Measurements from ENCODE around the gene SLC25A11. TPM values are rescaled to one million over a fixed set of nuclear protein-coding genes. Genes with fewer than 3 reads are reported as not detected.
"Not testable (repeated sequence)": the region's sequence is repeated elsewhere in the genome, so short reads cannot be mapped to it uniquely, and the experiment has no call there.

The SLC25A11 gene
- total RNA-seq, 1 donor from 2014 or later, result 35.3 TPM

DNA sequence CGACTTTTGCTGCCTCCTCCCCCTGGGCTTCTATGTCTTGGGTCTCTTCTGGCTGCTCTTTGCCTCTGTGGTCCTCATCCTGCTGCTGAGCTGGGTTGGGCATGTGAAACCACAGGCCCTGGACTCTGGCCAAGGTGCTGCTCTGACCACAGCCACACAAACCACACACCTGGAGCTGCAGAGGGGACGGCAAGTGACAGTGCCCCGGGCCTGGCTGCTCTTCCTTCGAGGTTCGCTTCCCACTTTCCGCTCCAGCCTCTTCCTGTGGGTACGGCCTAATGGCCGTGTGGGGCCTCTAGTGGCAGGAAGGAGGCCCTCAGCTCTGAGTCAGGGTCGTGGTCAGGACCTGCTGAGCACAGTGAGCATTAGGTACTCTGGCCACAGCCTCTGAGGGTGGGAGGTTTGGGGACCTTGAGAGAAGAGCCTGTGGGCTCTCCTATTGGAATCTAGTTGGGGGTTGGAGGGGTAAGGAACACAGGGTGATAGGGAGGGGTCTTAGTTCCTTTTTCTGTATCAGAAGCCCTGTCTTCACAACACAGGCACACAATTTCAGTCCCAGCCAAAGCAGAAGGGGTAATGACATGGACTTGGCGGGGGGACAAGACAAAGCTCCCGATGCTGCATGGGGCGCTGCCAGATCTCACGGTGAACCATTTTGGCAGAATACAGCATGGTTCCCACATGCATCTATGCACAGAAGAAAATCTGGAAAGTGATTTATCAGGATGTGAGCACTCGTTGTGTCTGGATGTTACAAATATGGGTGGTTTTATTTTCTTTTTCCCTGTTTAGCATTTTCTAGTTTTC is 5.5 kb downstream of the SLC25A11 start:
- POLR2A ChIA-PET, result interaction anchor here (0.6 to 1.2 kb wide), 3 partner anchors 14 to 834 kb away, joined by 4 to 6 read pairs (median 4); partner anchors contain the start of gene PFN1
- Mint-ChIP-seq H3K27me3 (peaks cover 15% of the 10 kb centered on the region), H3K4me3 (no peak overlapping the region), H3K27ac (no peak overlapping the region), H3K36me3 (ENCODE audit: low read depth) (peaks cover 28% of the 10 kb centered on the region), H3K4me1 (peaks cover 48% of the 10 kb centered on the region), H3K9me3 (no peaks in the 10 kb centered on the region)
- ATAC-seq (ENCODE audit: low read depth), result peak; percentile 21
- TF ChIP-seq, protein P1, sequence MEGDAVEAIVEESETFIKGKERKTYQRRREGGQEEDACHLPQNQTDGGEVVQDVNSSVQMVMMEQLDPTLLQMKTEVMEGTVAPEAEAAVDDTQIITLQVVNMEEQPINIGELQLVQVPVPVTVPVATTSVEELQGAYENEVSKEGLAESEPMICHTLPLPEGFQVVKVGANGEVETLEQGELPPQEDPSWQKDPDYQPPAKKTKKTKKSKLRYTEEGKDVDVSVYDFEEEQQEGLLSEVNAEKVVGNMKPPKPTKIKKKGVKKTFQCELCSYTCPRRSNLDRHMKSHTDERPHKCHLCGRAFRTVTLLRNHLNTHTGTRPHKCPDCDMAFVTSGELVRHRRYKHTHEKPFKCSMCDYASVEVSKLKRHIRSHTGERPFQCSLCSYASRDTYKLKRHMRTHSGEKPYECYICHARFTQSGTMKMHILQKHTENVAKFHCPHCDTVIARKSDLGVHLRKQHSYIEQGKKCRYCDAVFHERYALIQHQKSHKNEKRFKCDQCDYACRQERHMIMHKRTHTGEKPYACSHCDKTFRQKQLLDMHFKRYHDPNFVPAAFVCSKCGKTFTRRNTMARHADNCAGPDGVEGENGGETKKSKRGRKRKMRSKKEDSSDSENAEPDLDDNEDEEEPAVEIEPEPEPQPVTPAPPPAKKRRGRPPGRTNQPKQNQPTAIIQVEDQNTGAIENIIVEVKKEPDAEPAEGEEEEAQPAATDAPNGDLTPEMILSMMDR (IDR thresholded peaks at IDR 0.05), result no peak
- DNase-seq, result no peak
- CTCF ChIA-PET, result no interaction called here
- intact Hi-C loops (cut with micrococcal nuclease), result loop anchor here (5.0 kb wide), 1 partner anchor 33 kb away; the partner anchor contains the start of gene SPAG7

DNA sequence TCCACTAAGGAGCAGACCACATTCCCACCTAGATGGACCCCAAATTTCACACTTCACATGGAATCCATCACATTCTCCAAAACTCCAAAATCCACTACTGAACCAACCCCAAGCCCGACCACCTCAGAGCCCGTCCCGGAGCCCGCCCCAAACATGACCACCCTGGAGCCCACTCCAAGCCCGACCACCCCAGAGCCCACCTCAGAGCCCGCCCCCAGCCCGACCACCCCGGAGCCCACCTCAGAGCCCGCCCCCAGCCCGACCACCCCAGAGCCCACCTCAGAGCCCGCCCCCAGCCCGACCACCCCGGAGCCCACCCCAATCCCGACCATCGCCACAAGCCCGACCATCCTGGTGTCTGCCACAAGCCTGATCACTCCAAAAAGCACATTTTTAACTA is 6.2 kb downstream of the SLC25A11 start:
- Mint-ChIP-seq H3K4me1 (peaks cover 41% of the 10 kb centered on the region), H3K27me3 (peaks cover 15% of the 10 kb centered on the region), H3K4me3 (no peak overlapping the region), H3K36me3 (ENCODE audit: low read depth) (peaks cover 22% of the 10 kb centered on the region), H3K27ac (no peak overlapping the region), H3K9me3 (no peaks in the 10 kb centered on the region)
- intact Hi-C loops (cut with micrococcal nuclease), result loop anchor here (5.0 kb wide), 1 partner anchor 34 kb away; the partner anchor contains the start of gene SPAG7
- TF ChIP-seq, protein P1 (IDR thresholded peaks at IDR 0.05), result no peak
- DNase-seq (no peak), ATAC-seq (ENCODE audit: low read depth) (no peak)
- POLR2A ChIA-PET, result interaction anchor here (0.6 to 1.2 kb wide), 3 partner anchors 15 to 833 kb away, joined by 4 to 6 read pairs (median 4); partner anchors contain the start of gene PFN1
- CTCF ChIA-PET, result no interaction called here

DNA sequence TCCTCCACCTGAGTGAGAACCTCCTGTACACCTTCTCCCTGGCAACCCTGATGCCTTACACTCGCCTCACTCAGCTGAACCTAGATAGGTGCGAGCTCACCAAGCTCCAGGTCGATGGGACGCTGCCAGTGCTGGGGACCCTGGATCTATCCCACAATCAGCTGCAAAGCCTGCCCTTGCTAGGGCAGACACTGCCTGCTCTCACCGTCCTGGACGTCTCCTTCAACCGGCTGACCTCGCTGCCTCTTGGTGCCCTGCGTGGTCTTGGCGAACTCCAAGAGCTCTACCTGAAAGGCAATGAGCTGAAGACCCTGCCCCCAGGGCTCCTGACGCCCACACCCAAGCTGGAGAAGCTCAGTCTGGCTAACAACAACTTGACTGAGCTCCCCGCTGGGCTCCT is 7.1 kb downstream of the SLC25A11 start:
- ATAC-seq (ENCODE audit: low read depth), result no peak
- no peak for DNase-seq
- CTCF ChIA-PET, result no interaction called here
- H3K4me3 Mint-ChIP-seq, result no peak overlapping the region
- no peaks in the 10 kb centered on the region for H3K9me3 Mint-ChIP-seq
- peaks cover 35% of the 10 kb centered on the region for H3K4me1 Mint-ChIP-seq
- H3K27me3 Mint-ChIP-seq, result peaks cover 15% of the 10 kb centered on the region
- peaks cover 15% of the 10 kb centered on the region for H3K36me3 Mint-ChIP-seq (ENCODE audit: low read depth)
- TF ChIP-seq, protein P1 (IDR thresholded peaks at IDR 0.05), result no peak
- no peak overlapping the region for H3K27ac Mint-ChIP-seq
- intact Hi-C loops (cut with micrococcal nuclease), result loop anchor here (5.0 kb wide), 1 partner anchor 35 kb away; the partner anchor contains the start of gene SPAG7
- POLR2A ChIA-PET, result interaction anchor here (1.1 to 1.7 kb wide), 5 partner anchors 12 to 84 kb away, joined by 3 to 9 read pairs (median 5); partner anchors contain the start of genes C17orf107, PFN1 and SPAG7

DNA sequence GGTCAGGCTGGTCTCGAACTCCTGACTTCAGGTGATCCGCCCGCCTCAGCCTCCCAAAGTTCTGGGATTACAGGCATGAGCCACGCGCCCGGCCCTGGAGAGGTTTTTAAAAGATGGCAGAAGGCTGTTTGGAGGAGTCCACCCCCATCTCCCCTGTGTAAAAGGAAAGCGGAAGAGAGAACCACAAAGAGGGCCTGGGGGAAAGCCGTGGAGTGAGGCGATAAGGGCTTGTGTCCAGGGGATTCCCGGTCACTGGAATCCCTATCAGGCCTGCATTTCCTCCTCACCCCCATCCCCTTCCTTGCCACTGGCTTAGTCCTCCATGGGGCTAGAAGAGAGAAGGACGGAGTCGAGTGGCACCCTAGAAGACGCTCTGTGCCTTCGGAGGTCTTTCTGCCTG is 7.9 kb downstream of the SLC25A11 start, which contains the start of gene GP1BA:
GP1BA (plus strand) TSS at position 315 of the 400 bp plus-strand sequence. CDS start 328 bp downstream, outside the sequence.
- intact Hi-C loops (cut with micrococcal nuclease), result loop anchor here (5.0 kb wide), 1 partner anchor 35 kb away; the partner anchor contains the start of gene SPAG7
- Mint-ChIP-seq H3K36me3 (ENCODE audit: low read depth) (peaks cover 7% of the 10 kb centered on the region), H3K9me3 (no peaks in the 10 kb centered on the region), H3K4me3 (peak within 1 kb of the TSS; percentile 24), H3K27me3 (peaks cover 15% of the 10 kb centered on the region), H3K27ac (no peak within 1 kb of the TSS), H3K4me1 (peaks cover 33% of the 10 kb centered on the region)
- ATAC-seq (ENCODE audit: low read depth) (peak; percentile 49), DNase-seq (no peak)
- POLR2A ChIA-PET, result interaction anchor here (0.6 to 1.7 kb wide), 7 partner anchors 12 to 104 kb away, joined by 3 to 9 read pairs (median 7); partner anchors contain the start of genes PFN1 and SPAG7
- CTCF ChIA-PET, result no interaction called here
- TF ChIP-seq, protein P1 (IDR thresholded peaks at IDR 0.05), result no peak

DNA sequence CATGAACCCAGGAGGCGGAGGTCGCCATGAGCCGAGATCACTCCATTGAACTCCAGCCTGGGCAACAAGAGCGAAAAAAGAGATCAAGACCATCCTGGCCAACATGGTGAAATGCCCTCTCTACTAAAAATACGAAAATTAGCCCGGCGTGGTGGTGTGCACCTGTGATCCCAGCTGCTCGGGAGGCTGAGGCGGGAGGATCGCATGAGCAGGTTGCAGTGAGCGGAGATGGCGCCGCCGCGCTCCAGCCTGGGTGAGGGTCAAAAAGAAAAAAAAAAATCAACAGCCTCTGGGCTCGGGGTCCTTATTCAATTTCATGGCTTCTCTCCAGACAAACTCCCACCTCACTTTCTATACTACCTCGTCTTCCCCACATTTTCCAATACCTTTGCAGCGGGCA is 11.0 kb downstream of the SLC25A11 start:
- intact Hi-C loops (cut with micrococcal nuclease), result no loop called here
- DNase-seq (no peak), ATAC-seq (ENCODE audit: low read depth) (no peak)
- Mint-ChIP-seq H3K27me3 (peaks cover 10% of the 10 kb centered on the region), H3K27ac (no peak overlapping the region), H3K4me1 (peaks cover 22% of the 10 kb centered on the region), H3K36me3 (ENCODE audit: low read depth) (no peaks in the 10 kb centered on the region), H3K4me3 (no peak overlapping the region), H3K9me3 (no peaks in the 10 kb centered on the region)
- ChIA-PET POLR2A (interaction anchor here (0.6 kb wide), 1 partner anchor 740 kb away, joined by 3 read pairs; no protein-coding TSS in a partner anchor), CTCF (interaction anchor here (1.1 kb wide), 1 partner anchor 11 kb away, joined by 3 read pairs; the partner anchor contains the start of genes RNF167 and SLC25A11)
- TF ChIP-seq, protein P1 (IDR thresholded peaks at IDR 0.05), result no peak

DNA sequence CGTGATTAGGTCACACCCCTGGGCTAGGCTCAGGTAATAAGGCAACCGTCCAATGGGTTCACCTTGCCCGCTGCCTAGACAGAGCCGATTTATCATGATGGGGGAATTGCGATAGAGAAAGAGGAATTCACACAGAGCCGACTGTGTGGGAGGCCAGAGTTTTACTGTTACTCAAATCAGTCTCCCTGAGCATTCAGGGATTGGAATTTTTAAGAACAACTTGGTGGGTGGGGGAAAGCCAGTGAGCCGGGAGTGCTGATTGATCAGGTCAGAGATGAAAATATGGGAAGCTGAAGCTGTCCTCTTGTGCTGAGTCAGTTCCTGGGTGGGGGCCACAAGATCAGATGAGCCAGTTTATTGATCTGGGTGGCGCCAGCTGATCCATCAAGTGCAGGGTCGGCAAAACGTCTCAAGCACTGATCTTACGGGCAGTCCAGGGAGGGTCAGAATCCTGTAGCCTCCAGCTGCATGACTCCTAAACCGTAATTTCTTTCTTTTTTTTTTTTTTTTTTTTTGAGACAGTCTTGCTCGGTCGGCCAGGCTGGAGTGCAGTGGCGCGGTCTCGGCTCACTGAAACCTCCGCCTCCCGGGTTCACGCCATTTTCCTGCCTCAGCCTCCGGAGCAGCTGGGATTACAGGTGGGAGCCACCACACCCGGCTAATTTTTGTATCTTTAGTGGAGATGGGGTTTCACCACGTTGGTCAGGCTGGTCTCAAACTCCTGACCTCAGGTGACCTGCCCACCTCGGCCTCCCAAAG is 13.1 kb downstream of the SLC25A11 start:
- DNase-seq; H3K27me3 Mint-ChIP-seq; CTCF ChIA-PET; intact Hi-C loops (cut with micrococcal nuclease); H3K9me3 Mint-ChIP-seq; H3K36me3 Mint-ChIP-seq (ENCODE audit: low read depth); POLR2A ChIA-PET; H3K27ac Mint-ChIP-seq; H3K4me3 Mint-ChIP-seq; H3K4me1 Mint-ChIP-seq; ATAC-seq (ENCODE audit: low read depth): not testable (repeated sequence)

Data from activated B cell treated with CpG ODN at 0.5 μM for 24 hours (primary cell).